Activated T-helper 9 cell treated with anti-CD3 and anti-CD28 coated beads, Interleukin-2, amount 50 U/mL, for 16 hours (primary cell): ENCODE measurements around the gene CSTF1.
"Not testable (repeated sequence)": the region's sequence is repeated elsewhere in the genome, so short reads cannot be mapped to it uniquely, and the experiment has no call there.

Source experiments
- DNase-seq: peaks from one replicate; pipeline ENCODE4 v3.0.0-alpha.2; 2020; ENCODE audit warnings: low read depth

CSTF1 gene

GRCh38 chr20:56369179-56369578 is 23.3 kb upstream of the CSTF1 start:
- no peak for DNase-seq

- no peak for DNase-seq
Measured at GRCh38 chr20:56371977-56372376, 20.5 kb upstream of the CSTF1 start.

- no peak for DNase-seq
Measured at GRCh38 chr20:56372850-56373249, 19.6 kb upstream of the CSTF1 start.

GRCh38 chr20:56373942-56374341 is 18.5 kb upstream of the CSTF1 start:
- DNase-seq = no peak

- DNase-seq = no peak
Measured at GRCh38 chr20:56376331-56376730, 16.1 kb upstream of the CSTF1 start.

GRCh38 chr20:56378386-56378785 is 14.1 kb upstream of the CSTF1 start:
- no peak for DNase-seq

GRCh38 chr20:56380375-56380774 is 12.1 kb upstream of the CSTF1 start:
- no peak for DNase-seq

- no peak for DNase-seq
Measured at GRCh38 chr20:56381501-56381900, 10.9 kb upstream of the CSTF1 start.

- DNase-seq = no peak
Measured at GRCh38 chr20:56382696-56383095, 9.7 kb upstream of the CSTF1 start.

GRCh38 chr20:56383334-56383733 is 9.1 kb upstream of the CSTF1 start:
- DNase-seq = no peak

GRCh38 chr20:56385130-56385529 is 7.3 kb upstream of the CSTF1 start:
- DNase-seq = no peak

- DNase-seq = no peak
Measured at GRCh38 chr20:56386219-56386618, 6.2 kb upstream of the CSTF1 start.

- DNase-seq = no peak
Measured at GRCh38 chr20:56388882-56389281, 3.6 kb upstream of the CSTF1 start.

- no peak for DNase-seq
Measured at GRCh38 chr20:56389807-56390206, 2.6 kb upstream of the CSTF1 start.

- DNase-seq = not testable (repeated sequence)
Measured at GRCh38 chr20:56390396-56390795, 2.0 kb upstream of the CSTF1 start.

- no peak for DNase-seq
Measured at GRCh38 chr20:56391037-56391436, 1.4 kb upstream of the CSTF1 start.

GRCh38 chr20:56391596-56392131 is 781 bp upstream of the CSTF1 start:
- DNase-seq = no peak

- no peak for DNase-seq
Measured at GRCh38 chr20:56392881-56393482, 537 bp downstream of the CSTF1 start.

- no peak for DNase-seq
Measured at GRCh38 chr20:56393653-56394052, 1.2 kb downstream of the CSTF1 start.

GRCh38 chr20:56395166-56395565 is 2.7 kb downstream of the CSTF1 start:
- no peak for DNase-seq

GRCh38 chr20:56400001-56400640 is 7.7 kb downstream of the CSTF1 start:
- peak; percentile 37 for DNase-seq

GRCh38 chr20:56403465-56403864 is 11.0 kb downstream of the CSTF1 start:
- no peak for DNase-seq

- not testable (repeated sequence) for DNase-seq
Measured at GRCh38 chr20:56405356-56405755, 12.9 kb downstream of the CSTF1 start.

GRCh38 chr20:56406910-56407309 is 14.5 kb downstream of the CSTF1 start:
- DNase-seq = no peak
